COR-L47 (cell line): ENCODE data around the gene BDNF.
A peak's percentile ranks its signal among the peaks of the same experiment; 100 is the strongest.
"Not testable (repeated sequence)": the region's sequence is repeated elsewhere in the genome, so short reads cannot be mapped to it uniquely, and the experiment has no call there.

Source experiments
- DNase-seq: peaks from one replicate; lab custom pipeline; 2025; lab: John Stamatoyannopoulos, UW

The BDNF gene

DNA sequence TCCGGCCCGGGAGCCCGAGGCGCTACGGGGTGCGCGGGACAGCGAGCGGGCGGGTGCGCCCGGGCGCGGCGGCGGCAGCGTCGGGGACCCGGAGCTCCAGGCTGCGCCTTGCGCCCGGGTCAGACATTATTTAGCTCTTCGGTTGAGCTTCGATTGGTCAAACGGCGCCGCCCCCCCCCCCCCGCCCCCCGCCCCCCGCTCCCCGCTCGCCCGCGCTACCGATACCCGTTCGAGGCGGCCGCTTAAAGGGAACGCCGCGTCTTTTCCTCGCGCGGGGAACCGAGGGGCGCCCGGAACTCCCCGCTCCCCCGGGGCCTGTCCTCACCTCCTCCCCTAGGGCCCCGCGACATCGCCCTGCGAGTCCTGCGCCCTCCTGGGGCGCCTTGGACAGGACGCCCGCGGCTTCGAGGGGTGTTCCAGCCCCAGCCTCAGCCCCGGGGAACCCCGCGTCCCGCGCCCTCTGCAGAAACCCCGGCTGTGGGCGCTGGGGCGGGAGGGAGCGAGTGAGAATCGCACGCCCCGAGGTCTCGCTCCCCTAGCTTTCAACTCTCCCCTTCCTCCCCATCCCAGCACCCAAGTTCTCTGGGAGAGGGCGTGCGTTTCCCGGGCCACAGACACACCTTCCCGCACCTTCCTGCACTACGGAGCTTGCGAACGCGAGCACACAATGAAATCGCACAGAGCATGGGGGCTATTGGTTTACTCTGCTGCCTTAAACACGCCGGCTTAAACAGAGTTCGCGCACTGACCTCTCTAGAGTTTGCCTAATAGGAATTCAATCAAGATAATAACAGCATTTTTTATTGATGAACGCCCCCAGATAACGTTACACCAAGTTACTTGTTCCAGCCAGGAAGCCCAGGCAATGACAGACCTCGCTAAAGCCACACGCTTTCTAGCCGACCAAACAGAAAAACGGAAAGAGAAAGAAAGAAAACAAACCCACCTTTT, at the start of gene BDNF:
Gene BDNF (minus strand): TSS at position 105 of the 951 bp plus-strand sequence. CDS start 41,891 bp downstream, outside the sequence.
- no peak for DNase-seq

GRCh38 chr11:27740362-27741013, 40.2 kb upstream of the BDNF start:
- no peak for DNase-seq

GRCh38 chr11:27735281-27735680, 35.0 kb upstream of the BDNF start:
- no peak for DNase-seq

DNA sequence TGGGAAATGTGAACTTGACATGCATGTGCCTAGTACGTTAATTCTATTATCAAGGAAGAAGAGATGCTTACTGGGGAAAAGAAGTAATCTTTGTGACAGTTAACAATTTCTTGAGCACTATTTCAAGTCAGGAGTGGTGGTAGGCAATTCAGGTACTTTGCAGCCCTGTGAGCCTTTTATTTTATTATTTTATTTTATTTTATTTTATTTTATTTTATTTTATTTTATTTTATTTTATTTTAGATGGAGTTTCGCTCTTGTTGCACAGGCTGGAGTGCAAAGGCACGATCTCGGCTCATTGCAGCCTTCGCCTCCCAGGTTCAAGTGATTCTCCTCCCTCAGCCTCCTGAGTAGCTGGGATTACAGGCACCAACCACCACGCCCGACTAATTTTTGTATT, 31.5 kb upstream of the BDNF start:
- not testable (repeated sequence) for DNase-seq

DNA sequence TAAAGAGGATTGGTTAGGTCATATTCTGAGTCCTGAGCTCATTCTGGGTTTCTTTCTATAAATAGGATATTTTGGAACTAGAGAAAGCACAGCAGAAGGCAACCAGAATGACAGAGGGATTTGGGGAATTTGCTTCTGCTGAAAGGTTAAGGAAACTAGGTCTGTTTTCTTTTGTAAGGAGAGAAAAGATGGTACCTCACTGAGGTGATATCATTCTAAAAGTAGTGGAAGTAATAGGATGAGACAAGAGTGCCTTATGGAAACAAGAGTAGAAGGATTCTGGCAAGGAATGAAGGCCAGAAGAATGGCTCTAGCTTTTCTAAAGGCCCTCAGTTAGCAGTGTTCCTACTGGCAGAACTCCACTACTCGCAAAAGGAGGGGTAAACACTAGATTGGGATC, 26.7 kb upstream of the BDNF start:
- DNase-seq: no peak

GRCh38 chr11:27723687-27724086, 23.4 kb upstream of the BDNF start:
- no peak for DNase-seq

GRCh38 chr11:27722953-27723344, 22.7 kb upstream of the BDNF start:
- DNase-seq: no peak

GRCh38 chr11:27722117-27722952, 22.1 kb upstream of the BDNF start:
- DNase-seq: no peak

DNA sequence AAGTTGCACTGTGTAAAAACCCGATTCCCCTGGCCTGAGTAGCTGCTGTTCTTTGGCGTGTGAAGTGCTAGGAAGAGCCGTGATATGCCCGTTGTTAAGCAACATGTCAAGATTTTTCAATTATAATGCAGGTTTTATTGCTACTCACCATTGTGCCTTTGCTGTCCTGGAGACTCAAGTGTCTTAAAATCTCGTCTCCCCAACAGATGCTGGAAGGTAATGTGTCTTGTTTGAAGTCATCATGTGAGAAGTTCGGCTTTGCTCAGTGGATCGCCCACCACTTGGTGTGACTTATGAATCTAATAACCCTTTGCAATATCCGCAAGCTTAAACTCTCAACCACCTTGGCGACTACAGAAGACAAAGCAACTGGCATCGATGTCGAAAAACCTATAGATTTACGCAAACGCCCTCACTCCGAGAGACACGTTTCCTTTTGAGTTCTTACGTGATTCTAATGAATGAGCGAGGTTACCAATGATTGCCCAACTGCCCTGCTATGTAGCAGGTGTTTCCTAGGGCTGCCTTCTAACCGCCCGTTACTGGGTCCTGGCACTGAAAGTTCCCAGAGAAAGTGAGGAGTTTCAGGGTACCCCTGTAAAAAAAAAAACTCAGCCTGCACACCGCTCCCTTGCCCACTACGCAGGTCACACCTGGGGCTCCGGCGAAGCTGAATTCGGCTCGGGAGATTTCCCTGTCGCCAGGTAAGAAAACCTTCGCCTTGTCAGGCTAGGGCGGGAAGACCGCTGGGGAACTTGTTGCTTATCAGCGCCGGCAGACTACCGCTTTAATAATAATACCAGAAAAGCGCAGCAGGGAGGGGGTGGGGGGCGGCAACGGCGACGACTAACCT, 21.2 kb upstream of the BDNF start:
- no peak for DNase-seq

GRCh38 chr11:27720277-27720830, 20.1 kb upstream of the BDNF start:
- DNase-seq: no peak

- DNase-seq: no peak
These were observed 19.3 kb upstream of the BDNF start for GRCh38 chr11:27719546-27719925.

DNA sequence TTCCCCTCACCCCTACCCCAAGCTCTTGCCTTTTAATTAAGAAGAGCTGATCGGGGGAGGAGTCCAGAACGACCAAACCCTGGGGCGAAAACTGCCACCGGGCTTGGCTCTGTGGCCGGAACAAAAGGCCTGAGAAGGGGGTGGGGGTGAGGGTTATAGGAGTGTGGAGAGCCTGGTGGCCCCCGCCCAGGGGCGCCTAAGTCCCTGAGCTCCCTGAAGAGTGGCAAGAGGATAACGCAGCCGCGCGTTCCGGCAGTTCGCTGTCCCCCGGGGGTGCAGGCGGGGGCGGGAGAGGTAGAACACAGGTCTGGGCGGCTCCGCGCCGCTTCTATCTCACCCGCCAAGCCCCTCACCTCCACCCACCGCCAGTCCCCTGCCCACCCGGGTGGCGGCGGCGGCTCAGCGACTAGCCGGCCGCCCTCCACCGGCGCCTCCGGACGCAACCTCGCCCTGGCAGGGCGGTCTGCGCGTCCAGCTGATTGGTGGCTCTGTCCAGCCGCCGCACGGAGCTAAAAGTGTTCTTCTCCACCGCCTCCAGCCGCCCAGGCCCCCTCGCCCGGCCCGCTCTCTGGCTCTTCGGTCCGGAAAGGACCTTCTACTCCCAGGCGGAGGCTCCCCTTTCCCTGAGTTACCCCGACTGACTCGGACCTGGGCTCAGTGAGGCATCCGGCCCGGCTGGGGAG, 18.7 kb upstream of the BDNF start:
- DNase-seq: no peak

GRCh38 chr11:27718346-27718862, 18.1 kb upstream of the BDNF start:
- DNase-seq: peak; percentile 27

- DNase-seq: no peak
These were observed 17.6 kb upstream of the BDNF start for GRCh38 chr11:27717801-27718229.

DNA sequence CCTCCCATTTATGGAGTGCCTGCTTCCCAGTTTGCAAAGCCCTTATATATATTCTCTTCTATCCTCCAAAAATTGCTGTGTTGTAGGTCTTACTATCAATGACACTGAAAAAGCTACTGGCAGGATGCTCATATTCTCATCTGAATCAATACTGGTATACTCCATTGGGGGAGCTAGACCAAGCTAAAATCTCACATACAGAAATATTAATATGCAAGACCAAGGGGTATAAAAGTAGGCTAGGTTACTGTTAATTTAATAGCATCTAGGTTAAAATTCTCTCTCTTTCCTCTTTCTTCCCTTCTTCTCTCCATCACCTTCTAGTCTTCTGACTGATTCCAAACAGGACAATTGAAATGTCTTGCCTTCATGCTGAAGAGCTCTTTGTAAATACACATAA, 17.1 kb upstream of the BDNF start:
- no peak for DNase-seq

GRCh38 chr11:27716835-27717234, 16.6 kb upstream of the BDNF start:
- DNase-seq: no peak

GRCh38 chr11:27716216-27716615, 16.0 kb upstream of the BDNF start:
- no peak for DNase-seq

- DNase-seq: no peak
These were observed 11.5 kb upstream of the BDNF start for GRCh38 chr11:27711725-27712124.

DNA sequence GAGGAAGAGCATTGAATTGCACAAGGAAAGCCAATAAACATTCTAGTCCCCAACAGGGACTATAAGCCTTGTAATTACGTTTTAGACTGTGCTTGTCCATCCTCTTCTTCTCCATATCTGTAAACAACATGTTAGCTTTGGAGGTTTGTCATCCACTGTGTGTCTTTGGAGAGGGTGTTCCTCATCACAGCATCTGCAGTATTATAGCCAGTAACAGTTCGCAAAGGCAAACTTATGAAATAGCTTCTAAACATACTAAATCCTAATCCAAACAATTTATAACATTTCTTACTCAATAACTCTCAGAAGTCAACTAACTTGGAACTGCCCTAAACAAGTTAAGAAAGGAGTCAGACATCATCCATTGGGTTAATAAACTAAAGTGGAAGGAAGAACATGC, 10.3 kb upstream of the BDNF start:
- no peak for DNase-seq

DNA sequence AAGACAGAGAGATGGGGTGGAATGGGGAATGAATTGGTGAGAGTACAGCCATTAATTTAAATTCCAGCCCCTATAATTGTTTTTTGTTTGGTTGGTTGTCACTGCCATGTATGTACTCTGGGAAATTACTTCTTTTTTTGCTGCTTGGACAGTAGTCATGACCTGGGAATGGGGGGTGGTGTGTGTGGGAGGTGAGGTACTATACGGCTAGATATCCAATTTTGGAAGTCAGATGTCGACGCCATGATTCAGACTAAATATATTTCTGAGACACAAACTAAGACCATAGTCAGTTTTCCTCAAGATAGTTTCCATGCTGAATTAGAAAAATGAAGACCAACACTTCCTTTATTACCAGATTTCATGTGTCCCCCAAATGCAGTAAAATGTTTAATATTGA, 7.4 kb upstream of the BDNF start:
- DNase-seq: no peak
